SU-DHL-6 (cell line): ENCODE results near the gene NR1I2.

Experiments used
- H2AFZ ChIP-seq: fragments of 200-600 bp; sonication (generic); 2 replicates; pipeline ENCODE4 v1.6.1; 2014; ENCODE audit warnings: low read depth, mild to moderate bottlenecking, moderate library complexity, mixed read lengths, antibody characterized with exemption, low read length; ENCODE audit not compliant: severe bottlenecking
- H3F3A ChIP-seq: fragments of 200-600 bp; shearing (Covaris generic); 2 replicates; pipeline ENCODE4 v1.6.0; 2016; ENCODE audit warnings: antibody characterized with exemption, mild to moderate bottlenecking; ENCODE audit not compliant: insufficient read depth
- H3K27ac ChIP-seq: fragments of 200-600 bp; sonication (generic); 2 replicates; pipeline ENCODE4 v1.5.1; 2016; ENCODE audit warnings: low read depth, mild to moderate bottlenecking, low read length, moderate library complexity, mixed read lengths
- H3K27me3 ChIP-seq: fragments of 200-600 bp; sonication (generic), shearing (Covaris generic); 2 replicates; pipeline ENCODE4 v1.6.0; 2014; ENCODE audit warnings: mild to moderate bottlenecking, low read length
- H3K36me3 ChIP-seq: fragments of 200-600 bp; sonication (generic); 2 replicates; pipeline ENCODE4 v1.6.1; 2014; ENCODE audit warnings: mild to moderate bottlenecking, low read length, mixed read lengths
- H3K4me2 ChIP-seq: fragments of 300-600, 200-600 bp; shearing (Covaris generic), sonication (generic); 2 replicates; pipeline ENCODE4 v1.6.0; 2014; ENCODE audit warnings: low read length, low read depth, mild to moderate bottlenecking; ENCODE audit not compliant: poor library complexity, severe bottlenecking
- H3K4me3 ChIP-seq: fragments of 200-600 bp; sonication (generic); 2 replicates; pipeline ENCODE4 v1.5.1; 2014; ENCODE audit warnings: antibody characterized with exemption, low read length, mild to moderate bottlenecking, mixed read lengths; ENCODE audit not compliant: insufficient read depth, poor library complexity, severe bottlenecking
- H3K79me2 ChIP-seq: fragments of 200-600 bp; sonication (generic); 2 replicates; pipeline ENCODE4 v1.6.1; 2014; ENCODE audit warnings: mild to moderate bottlenecking, low read length, moderate library complexity; ENCODE audit not compliant: insufficient read depth
- H3K9ac ChIP-seq: fragments of 200-600 bp; sonication (generic); 2 replicates; pipeline ENCODE4 v1.7.0; 2014; ENCODE audit warnings: mild to moderate bottlenecking, low read length
- H3K9me2 ChIP-seq: fragments of 200-600 bp; sonication (generic); replicated peaks from 2 replicates; pipeline ENCODE4 v1.6.1; 2014; ENCODE audit warnings: low read length; ENCODE audit not compliant: insufficient read depth
- H3K9me3 ChIP-seq: fragments of 200-600 bp; sonication (generic); 2 replicates; pipeline ENCODE4 v1.6.1; 2014; ENCODE audit warnings: low read length, mixed read lengths; ENCODE audit not compliant: insufficient read depth
- H4K20me1 ChIP-seq: fragments of 200-600 bp; sonication (generic); 2 replicates; pipeline ENCODE4 v1.6.1; 2014; ENCODE audit warnings: low read depth, mild to moderate bottlenecking, antibody characterized with exemption, low read length, moderate library complexity, mixed read lengths
- EZH2phosphoT487 ChIP-seq: fragments of 200-600 bp; sonication (generic), shearing (Covaris generic); conservative IDR thresholded peaks from 2 replicates; pipeline ENCODE4 v1.6.1; 2018; ENCODE audit warnings: mild to moderate bottlenecking, antibody characterized with exemption, low read length, moderate library complexity, mixed read lengths
- TF ChIP-seq, protein P1 (sequence below): fragments of 200-600 bp; sonication (generic); IDR thresholded peaks from one replicate; pipeline ENCODE4 v1.5.1; 2017; ENCODE audit warnings: antibody characterized with exemption, mild to moderate bottlenecking, low read length, moderate library complexity; ENCODE audit not compliant: insufficient read depth, poor library complexity, severe bottlenecking

Gene NR1I2

DNA sequence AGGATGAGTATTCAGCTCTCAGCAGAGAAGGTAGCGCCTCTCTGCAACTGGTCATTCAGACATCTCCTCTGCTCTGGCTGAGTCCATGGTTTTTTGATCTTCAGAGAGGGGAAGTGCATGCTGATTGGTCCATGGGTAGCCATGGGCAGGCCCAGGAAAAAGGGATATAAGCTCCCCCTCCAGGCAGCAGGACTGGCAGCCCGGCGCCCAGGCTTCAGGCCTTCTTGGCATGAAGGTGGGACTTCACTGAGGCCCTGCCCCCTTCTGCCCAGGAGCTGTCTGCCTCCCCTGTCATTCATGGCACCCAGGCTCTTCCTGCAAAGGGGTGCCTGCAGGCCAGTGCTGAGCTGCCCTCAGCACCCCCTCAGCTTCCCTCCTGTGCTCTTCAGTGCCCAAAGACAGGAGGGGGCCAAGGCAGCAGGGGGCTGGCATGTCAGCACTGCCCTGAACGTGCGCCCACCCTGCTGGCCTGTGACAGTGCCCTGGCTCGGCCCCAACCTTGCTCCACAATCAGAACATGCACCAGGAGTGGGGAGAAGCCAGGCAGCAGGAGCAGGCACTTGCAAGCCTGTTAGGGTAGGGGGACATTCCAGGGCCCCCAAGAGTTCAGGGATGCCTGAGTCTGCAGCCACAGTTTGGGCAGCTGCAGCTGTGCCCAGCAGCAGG is 13.8 kb upstream of the NR1I2 start:
- no peak overlapping the region for H3K4me2 ChIP-seq
- no peaks in the 10 kb centered on the region for H3K27me3 ChIP-seq
- no peaks in the 10 kb centered on the region for H3K9me2 ChIP-seq
- H3K9me3 ChIP-seq: no peaks in the 10 kb centered on the region
- H3K4me3 ChIP-seq: no peak overlapping the region
- no peaks in the 10 kb centered on the region for H3K36me3 ChIP-seq
- H4K20me1 ChIP-seq: no peaks in the 10 kb centered on the region
- no peak overlapping the region for H3K9ac ChIP-seq
- no peak overlapping the region for H2AFZ ChIP-seq
- no peak overlapping the region for H3K27ac ChIP-seq
- H3K79me2 ChIP-seq: no peaks in the 10 kb centered on the region
- H3F3A ChIP-seq: no peaks in the 10 kb centered on the region
- TF ChIP-seq EZH2phosphoT487: no peak

DNA sequence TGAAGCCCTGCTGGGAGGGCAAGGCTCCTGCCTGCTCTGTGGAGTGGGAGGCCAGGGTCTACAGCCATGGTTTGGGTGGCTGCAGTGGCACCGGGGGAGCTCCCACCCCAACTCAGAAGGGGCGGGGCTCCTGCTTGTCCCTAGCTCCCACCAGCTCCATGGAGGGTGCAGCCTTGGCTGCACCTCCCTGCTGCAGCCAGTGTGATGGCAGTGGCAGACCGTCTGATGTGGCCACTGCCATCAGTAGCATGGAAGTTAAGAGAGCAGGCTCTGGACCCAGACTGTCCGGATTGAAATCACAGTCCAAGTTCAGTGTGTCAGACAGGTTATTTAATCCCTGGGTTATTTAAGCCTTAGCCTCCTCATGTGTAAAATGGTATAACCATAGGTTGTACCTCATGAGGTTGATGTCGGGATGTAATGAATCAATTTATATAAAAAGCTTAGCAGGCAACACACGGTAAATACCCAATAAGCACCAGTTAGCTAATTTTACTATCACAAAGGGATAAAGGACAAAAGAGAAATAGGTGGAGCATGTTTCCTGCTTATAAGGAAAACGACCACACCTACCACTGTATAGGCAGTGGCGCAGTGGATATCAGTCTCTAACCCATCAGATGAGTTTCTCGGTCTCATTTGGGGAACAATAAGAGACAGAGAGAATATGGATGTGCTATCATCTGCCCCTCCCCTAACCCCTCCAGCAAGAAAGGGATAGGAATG is 13.1 kb upstream of the NR1I2 start:
- Histone ChIP-seq H3K9ac (no peak overlapping the region), H3K9me2 (no peaks in the 10 kb centered on the region), H2AFZ (no peak overlapping the region), H3K79me2 (no peaks in the 10 kb centered on the region), H3K9me3 (no peaks in the 10 kb centered on the region), H3K27ac (no peak overlapping the region), H4K20me1 (no peaks in the 10 kb centered on the region), H3F3A (no peaks in the 10 kb centered on the region), H3K36me3 (no peaks in the 10 kb centered on the region), H3K27me3 (no peaks in the 10 kb centered on the region), H3K4me3 (no peak overlapping the region), H3K4me2 (no peak overlapping the region)
- no peak for TF ChIP-seq EZH2phosphoT487
- TF ChIP-seq, protein P1, sequence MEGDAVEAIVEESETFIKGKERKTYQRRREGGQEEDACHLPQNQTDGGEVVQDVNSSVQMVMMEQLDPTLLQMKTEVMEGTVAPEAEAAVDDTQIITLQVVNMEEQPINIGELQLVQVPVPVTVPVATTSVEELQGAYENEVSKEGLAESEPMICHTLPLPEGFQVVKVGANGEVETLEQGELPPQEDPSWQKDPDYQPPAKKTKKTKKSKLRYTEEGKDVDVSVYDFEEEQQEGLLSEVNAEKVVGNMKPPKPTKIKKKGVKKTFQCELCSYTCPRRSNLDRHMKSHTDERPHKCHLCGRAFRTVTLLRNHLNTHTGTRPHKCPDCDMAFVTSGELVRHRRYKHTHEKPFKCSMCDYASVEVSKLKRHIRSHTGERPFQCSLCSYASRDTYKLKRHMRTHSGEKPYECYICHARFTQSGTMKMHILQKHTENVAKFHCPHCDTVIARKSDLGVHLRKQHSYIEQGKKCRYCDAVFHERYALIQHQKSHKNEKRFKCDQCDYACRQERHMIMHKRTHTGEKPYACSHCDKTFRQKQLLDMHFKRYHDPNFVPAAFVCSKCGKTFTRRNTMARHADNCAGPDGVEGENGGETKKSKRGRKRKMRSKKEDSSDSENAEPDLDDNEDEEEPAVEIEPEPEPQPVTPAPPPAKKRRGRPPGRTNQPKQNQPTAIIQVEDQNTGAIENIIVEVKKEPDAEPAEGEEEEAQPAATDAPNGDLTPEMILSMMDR: no peak

DNA sequence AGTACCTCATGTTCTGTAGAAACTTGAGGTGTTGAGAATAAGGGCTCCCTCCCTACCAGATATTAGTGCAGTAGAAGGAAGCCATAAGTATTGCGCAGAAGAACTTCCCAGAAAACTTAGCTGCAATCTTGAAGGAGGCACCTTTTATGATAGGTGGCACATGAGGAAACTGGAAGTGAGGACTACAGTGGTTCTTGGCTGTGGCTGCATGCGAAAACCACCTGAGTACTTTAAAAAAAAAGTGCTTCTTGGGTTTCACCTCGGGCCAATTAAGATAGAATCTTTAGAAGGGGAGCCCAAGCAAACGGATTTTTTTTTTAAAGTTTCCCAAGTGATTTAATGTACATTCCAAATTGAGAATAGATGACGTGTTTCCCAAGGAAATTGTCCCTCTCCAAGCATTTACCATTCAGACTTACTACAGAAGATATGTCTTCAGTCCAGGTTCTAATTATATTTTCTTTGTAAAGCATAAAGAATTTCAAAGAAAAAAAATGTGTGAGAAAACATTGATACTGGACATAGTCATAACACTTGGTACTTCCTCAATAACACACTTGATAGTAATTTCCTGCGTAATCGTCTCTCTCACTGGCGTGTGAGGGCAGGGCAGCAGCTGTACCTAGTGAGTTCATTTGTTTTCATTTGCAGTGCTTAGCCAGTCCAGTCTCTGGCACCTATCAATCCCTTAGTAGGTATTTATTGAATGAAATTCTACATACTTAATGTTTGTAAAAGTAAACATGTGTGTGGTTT is 12.3 kb upstream of the NR1I2 start:
- Histone ChIP-seq H3K9ac (no peak overlapping the region), H3K27ac (no peak overlapping the region), H3K4me2 (no peak overlapping the region), H3K9me2 (no peaks in the 10 kb centered on the region), H3K9me3 (no peaks in the 10 kb centered on the region), H2AFZ (no peak overlapping the region), H3K27me3 (no peaks in the 10 kb centered on the region), H3K79me2 (no peaks in the 10 kb centered on the region), H3K36me3 (no peaks in the 10 kb centered on the region), H3K4me3 (no peak overlapping the region), H4K20me1 (no peaks in the 10 kb centered on the region), H3F3A (no peaks in the 10 kb centered on the region)
- no peak for TF ChIP-seq EZH2phosphoT487

DNA sequence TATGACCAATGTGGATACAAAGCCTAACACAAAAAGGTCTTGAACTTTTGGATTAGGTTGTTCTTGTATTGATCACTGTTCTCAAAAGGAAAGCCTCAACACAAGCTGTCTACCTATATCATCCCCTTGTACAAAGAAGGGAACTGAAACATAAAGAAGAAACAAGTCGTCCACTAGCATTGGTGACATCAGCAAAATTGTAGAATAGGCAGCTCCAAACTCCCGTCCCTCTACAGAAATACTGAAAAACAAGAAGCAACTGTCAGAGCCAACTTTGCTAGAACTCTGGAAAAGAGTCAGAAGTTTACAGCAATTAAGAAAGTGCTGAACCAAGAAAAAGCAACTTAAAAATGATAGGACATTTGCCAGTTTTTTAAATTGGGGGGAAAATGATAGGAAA is 7.5 kb upstream of the NR1I2 start:
- no peak for TF ChIP-seq EZH2phosphoT487
- TF ChIP-seq, protein P1: no peak
- Histone ChIP-seq H2AFZ (no peak overlapping the region), H4K20me1 (no peaks in the 10 kb centered on the region), H3K79me2 (no peaks in the 10 kb centered on the region), H3K27me3 (no peaks in the 10 kb centered on the region), H3K4me2 (no peak overlapping the region), H3K9me3 (no peaks in the 10 kb centered on the region), H3K4me3 (no peak overlapping the region), H3K36me3 (no peaks in the 10 kb centered on the region), H3K9ac (no peak overlapping the region), H3F3A (no peaks in the 10 kb centered on the region), H3K27ac (no peak overlapping the region), H3K9me2 (no peaks in the 10 kb centered on the region)
